Cardiac muscle cell (in vitro differentiated cells and primary cell): ENCODE results near the gene TEX261. TPM values are rescaled to one million over a fixed set of nuclear protein-coding genes. Genes with fewer than 3 reads are reported as not detected.

Experiments
- DNase-seq, 2 donors: peaks; one replicate each; pipeline versions ENCODE4 v3.0.0 to v3.0.0-alpha.2; 2010 to 2017; ENCODE audit warnings: low read depth in 1 of 2, low spot score in 1 of 2
- H3K27ac ChIP-seq: fragments of 200-600 bp; sonication (generic); 2 replicates; pipeline ENCODE4 v1.5.1; 2016
- H3K27me3 ChIP-seq: fragments of 200-600 bp; sonication (generic); 2 replicates; pipeline ENCODE4 v1.6.0; 2016; ENCODE audit warnings: control low read depth
- H3K36me3 ChIP-seq: fragments of 200-600 bp; sonication (generic); 2 replicates; pipeline ENCODE4 v1.5.1; 2016; ENCODE audit warnings: control low read depth
- H3K4me1 ChIP-seq: fragments of 200-600 bp; sonication (generic); 2 replicates; pipeline ENCODE4 v1.8.1; 2017; ENCODE audit warnings: low read depth, mild to moderate bottlenecking, mixed run types
- H3K4me3 ChIP-seq: fragments of 200-600 bp; sonication (generic); 2 replicates; pipeline ENCODE4 v1.5.1; 2016; ENCODE audit warnings: mild to moderate bottlenecking
- H3K9me3 ChIP-seq: fragments of 200-600 bp; sonication (generic); 2 replicates; pipeline ENCODE4 v1.5.1; 2017; ENCODE audit warnings: low read depth, mild to moderate bottlenecking, control low read depth
- polyA plus RNA-seq: library from polyadenylated mRNA; unstranded; fragments of >200 nt; fragmentation: Nextera tagmentation; extraction: Ambion mirVana; gene quantifications from 2 replicates; pipeline ENCODE4 v1.2.1, GENCODE V29; 2016
- total RNA-seq: library from RNA; depleted of rRNA; stranded (reverse); fragments of >200 nt; gene quantifications from 2 replicates; pipeline ENCODE4 v1.2.3, GENCODE V29; 2016
- TF ChIP-seq, protein P1 (sequence below): IDR thresholded peaks from 2 replicates; pipeline ENCODE4 v1.5.1; 2012; ENCODE audit warnings: low read depth, mild to moderate bottlenecking, low read length

Gene TEX261
- total and polyA plus RNA-seq, 2 experiments from 2014 or later: 13.9 to 31.5 TPM

DNA sequence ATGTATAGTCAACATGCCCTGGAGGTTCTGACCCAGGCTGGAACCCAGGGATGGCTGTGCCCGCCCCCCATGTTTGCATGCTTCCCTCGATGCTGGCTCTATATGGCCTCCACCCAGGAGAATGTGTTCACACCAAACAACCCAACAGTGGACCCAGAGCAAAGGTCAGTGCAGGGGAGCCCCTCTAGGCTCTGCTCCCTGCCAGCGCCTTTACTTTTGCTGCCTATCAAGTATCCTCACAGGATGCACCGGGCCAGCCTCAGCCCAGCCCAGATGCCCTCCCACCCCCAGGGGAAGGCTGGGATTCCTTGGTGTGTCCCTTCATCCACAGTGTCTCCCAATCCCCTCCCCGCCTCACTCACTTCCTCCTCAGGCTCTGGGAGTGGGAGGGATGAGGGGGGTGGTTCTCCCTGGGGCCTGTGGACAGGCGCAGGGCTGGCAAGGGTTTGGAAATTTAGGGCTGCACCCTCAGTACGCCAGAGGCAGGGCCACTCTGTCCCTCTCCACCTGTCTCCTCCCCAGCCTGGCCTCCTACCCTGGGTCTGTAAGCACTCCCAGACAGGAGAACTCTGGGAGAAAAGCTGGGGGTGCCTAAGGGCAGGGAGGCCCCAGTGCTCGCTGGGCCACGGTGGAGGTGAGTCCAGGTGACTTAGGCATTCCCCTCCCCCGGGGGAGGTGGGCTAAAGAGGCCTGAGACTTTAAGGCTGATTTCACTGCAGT lies 56.6 kb downstream of the TEX261 start:
- H3K9me3 ChIP-seq: no peaks in the 10 kb centered on the region
- TF ChIP-seq, protein P1, sequence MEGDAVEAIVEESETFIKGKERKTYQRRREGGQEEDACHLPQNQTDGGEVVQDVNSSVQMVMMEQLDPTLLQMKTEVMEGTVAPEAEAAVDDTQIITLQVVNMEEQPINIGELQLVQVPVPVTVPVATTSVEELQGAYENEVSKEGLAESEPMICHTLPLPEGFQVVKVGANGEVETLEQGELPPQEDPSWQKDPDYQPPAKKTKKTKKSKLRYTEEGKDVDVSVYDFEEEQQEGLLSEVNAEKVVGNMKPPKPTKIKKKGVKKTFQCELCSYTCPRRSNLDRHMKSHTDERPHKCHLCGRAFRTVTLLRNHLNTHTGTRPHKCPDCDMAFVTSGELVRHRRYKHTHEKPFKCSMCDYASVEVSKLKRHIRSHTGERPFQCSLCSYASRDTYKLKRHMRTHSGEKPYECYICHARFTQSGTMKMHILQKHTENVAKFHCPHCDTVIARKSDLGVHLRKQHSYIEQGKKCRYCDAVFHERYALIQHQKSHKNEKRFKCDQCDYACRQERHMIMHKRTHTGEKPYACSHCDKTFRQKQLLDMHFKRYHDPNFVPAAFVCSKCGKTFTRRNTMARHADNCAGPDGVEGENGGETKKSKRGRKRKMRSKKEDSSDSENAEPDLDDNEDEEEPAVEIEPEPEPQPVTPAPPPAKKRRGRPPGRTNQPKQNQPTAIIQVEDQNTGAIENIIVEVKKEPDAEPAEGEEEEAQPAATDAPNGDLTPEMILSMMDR: no peak
- DNase-seq: no peak

DNA sequence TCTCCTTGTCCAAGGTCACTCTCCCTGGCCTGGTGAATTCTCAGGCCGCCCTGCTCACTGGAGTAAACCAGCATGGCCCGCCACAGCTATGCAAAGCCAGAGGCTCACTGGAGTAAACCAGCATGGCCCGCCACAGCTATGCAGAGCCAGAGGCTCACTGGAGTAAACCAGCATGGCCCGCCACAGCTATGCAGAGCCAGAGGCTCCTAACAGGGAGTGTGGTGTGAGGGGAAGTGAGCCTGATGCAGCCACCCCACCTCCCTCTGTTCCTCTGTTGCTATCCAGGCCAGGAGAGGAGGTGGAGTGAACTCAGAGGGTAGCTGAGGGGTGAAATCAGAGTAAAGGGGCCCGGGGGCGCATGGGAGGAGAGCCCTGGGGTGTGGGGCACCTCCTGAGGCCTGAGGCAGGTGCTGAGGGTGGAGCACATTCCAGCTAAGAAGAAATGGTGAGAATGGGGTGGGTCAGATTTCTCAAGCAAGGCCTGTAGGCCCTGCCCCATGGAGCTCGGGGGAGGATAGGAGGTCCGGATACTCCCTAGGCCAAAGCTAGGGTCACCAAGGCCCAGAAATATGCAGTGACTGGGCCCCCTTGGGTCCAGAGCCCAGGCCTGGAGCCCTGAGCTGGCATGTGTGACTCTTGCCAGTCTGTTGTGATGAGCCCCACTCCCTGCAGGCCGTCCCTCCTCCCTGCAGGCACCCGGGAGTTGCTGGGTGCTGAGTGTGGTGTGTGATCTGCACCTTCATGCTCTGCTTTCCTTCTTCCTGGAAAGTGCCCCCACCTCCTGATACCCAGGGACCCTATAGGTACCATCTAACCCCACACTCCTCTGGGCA lies 57.5 kb downstream of the TEX261 start:
- TF ChIP-seq, protein P1: no peak
- Histone ChIP-seq H3K36me3 (no peaks in the 10 kb centered on the region), H3K27me3 (peaks cover 15% of the 10 kb centered on the region), H3K9me3 (no peaks in the 10 kb centered on the region), H3K4me3 (no peak overlapping the region), H3K4me1 (no peaks in the 10 kb centered on the region), H3K27ac (no peak overlapping the region)
- DNase-seq: no peak

More for the DNA sequence above, 56.6 kb downstream of the TEX261 start:
- peaks cover 15% of the 10 kb centered on the region for H3K27me3 ChIP-seq
- no peak overlapping the region for H3K4me3 ChIP-seq
- H3K36me3 ChIP-seq: no peaks in the 10 kb centered on the region
- H3K27ac ChIP-seq: no peak overlapping the region
- peaks cover 2% of the 10 kb centered on the region for H3K4me1 ChIP-seq

DNA sequence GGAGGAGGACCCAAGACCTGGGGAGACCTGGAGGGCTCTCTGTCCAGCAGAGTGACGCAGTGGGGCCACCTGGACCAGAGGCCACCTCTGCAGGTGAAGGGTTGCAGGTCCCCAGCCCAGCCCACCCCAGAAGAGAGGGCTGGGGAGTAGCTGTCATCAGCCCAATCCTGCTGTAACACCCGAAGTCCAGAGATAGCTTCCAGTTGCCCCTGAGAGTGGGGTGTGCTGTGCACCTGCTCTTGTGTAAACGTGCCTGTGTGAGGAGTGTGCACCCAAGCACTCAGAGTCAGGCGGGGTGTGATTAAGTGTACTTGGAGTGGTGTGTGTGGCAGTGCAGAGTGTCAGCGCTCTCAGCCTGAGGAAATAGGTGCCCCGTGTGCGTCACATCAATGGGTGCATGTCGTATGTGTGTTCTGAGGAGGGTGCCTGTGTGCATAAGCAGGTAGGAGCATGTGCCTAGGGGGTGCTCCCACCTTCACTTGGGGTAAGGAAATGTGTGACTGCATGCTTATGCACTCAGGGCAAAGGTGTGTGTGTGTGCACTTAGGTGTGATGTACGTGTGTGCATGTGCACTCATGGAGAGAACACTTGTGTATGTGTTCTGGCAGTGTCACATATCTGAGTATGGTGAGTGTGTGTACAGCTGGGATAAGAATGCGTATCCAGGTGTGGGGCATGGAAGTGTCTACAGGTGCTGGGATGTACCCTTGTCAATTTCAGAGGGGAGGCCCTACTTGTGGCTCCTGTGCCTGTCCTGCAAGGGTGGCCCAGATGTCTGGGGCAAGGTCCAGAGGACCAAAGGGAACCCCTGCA lies 58.3 kb downstream of the TEX261 start:
- H3K9me3 ChIP-seq: no peaks in the 10 kb centered on the region
- H3K36me3 ChIP-seq: no peaks in the 10 kb centered on the region
- DNase-seq: no peak
- no peak overlapping the region for H3K27ac ChIP-seq
- H3K27me3 ChIP-seq: peaks cover 7% of the 10 kb centered on the region
- TF ChIP-seq, protein P1: no peak
- H3K4me3 ChIP-seq: no peak overlapping the region
- no peaks in the 10 kb centered on the region for H3K4me1 ChIP-seq

Other genes with a start within 250 kb of the TEX261 start
- gene ADD2, start 226.7 kb downstream of the TEX261 start, total RNA-seq: 16.0 and 40.0 TPM in 2 replicates
- gene ADD2, start 226.7 kb downstream of the TEX261 start, polyA plus RNA-seq: 4.7 and 18.5 TPM in 2 replicates
- gene FIGLA, start 204.2 kb downstream of the TEX261 start, total RNA-seq: not detected in 2 replicates
- gene FIGLA, start 204.2 kb downstream of the TEX261 start, polyA plus RNA-seq: not detected in 2 replicates
- gene CLEC4F, start 174.3 kb downstream of the TEX261 start, total RNA-seq: not detected in 2 replicates
- not detected in 2 replicates for gene CLEC4F, start 174.3 kb downstream of the TEX261 start, polyA plus RNA-seq
- gene CD207, start 159.1 kb downstream of the TEX261 start, total RNA-seq: not detected in 2 replicates
- gene CD207, start 159.1 kb downstream of the TEX261 start, polyA plus RNA-seq: not detected in 2 replicates
- gene VAX2, start 94.3 kb downstream of the TEX261 start, total RNA-seq: 0.21 TPM in 1 of 2 replicates, not detected in the other
- gene VAX2, start 94.3 kb downstream of the TEX261 start, polyA plus RNA-seq: 0.30 TPM in 1 of 2 replicates, not detected in the other
- 0.81 and 3.0 TPM in 2 replicates for gene ATP6V1B1, start 59.0 kb downstream of the TEX261 start, total RNA-seq
- 1.00 TPM in 1 of 2 replicates, not detected in the other for gene ATP6V1B1, start 59.0 kb downstream of the TEX261 start, polyA plus RNA-seq
- gene ANKRD53, start 16.2 kb downstream of the TEX261 start, total RNA-seq: 0.92 and 1.3 TPM in 2 replicates
- gene ANKRD53, start 16.2 kb downstream of the TEX261 start, polyA plus RNA-seq: 0.99 and 1.4 TPM in 2 replicates
- 49.3 and 57.4 TPM in 2 replicates for gene NAGK, start 73.8 kb upstream of the TEX261 start, total RNA-seq
- gene NAGK, start 73.8 kb upstream of the TEX261 start, polyA plus RNA-seq: 75.9 and 129 TPM in 2 replicates
- 32.7 and 32.8 TPM in 2 replicates for gene MCEE, start 135.4 kb upstream of the TEX261 start, total RNA-seq
- gene MCEE, start 135.4 kb upstream of the TEX261 start, polyA plus RNA-seq: 51.1 and 57.5 TPM in 2 replicates
- gene MPHOSPH10, start 135.8 kb upstream of the TEX261 start, total RNA-seq: 20.8 and 33.1 TPM in 2 replicates
- gene MPHOSPH10, start 135.8 kb upstream of the TEX261 start, polyA plus RNA-seq: 32.7 and 37.7 TPM in 2 replicates
- gene PAIP2B, start 232.2 kb upstream of the TEX261 start, total RNA-seq: 13.0 and 15.1 TPM in 2 replicates
- 8.0 and 9.7 TPM in 2 replicates for gene PAIP2B, start 232.2 kb upstream of the TEX261 start, polyA plus RNA-seq